HG03060 (cell line): ENCODE data around the gene CORO7.
"Not testable (repeated sequence)": the region's sequence is repeated elsewhere in the genome, so short reads cannot be mapped to it uniquely, and the experiment has no call there.

Experiments
- ATAC-seq: cut with Tn5 transposase; IDR thresholded peaks from one replicate; pipeline ENCODE4 v1.9.1; 2021; ENCODE audit warnings: low read depth, moderate number of reproducible peaks; ENCODE audit not compliant: unreplicated experiment

Gene CORO7

GRCh38 chr16:4358831-4359561 lies 57.4 kb downstream of the CORO7 start:
- ATAC-seq, result no peak

- no peak for ATAC-seq
Measured at GRCh38 chr16:4358236-4358635, 58.2 kb downstream of the CORO7 start.

- no peak for ATAC-seq
Measured at GRCh38 chr16:4356820-4357219, 59.6 kb downstream of the CORO7 start.

GRCh38 chr16:4354512-4355409 lies 61.6 kb downstream of the CORO7 start:
- no peak for ATAC-seq

GRCh38 chr16:4353675-4354074 lies 62.7 kb downstream of the CORO7 start:
- no peak for ATAC-seq

GRCh38 chr16:4352843-4353242 lies 63.6 kb downstream of the CORO7 start:
- no peak for ATAC-seq

DNA sequence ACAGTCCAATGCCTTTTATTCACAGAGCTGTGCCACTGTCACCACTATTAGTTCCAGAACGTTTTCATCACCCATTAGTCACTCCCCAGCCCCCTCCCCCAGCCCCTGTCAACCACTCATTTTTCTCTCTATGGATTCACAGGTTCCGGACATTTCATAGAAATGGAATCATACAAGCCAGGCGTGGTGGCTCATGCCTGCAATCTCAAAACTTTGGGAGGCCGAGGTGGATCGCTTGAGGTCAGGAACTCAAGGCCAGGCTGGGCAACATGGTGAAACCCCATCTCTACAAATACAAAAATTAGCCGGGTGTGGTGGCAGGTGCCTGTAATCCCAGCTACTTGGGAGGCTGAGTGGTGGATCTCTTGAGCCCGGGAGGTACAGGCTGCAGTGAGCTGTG lies 64.5 kb downstream of the CORO7 start:
- ATAC-seq, result no peak

DNA sequence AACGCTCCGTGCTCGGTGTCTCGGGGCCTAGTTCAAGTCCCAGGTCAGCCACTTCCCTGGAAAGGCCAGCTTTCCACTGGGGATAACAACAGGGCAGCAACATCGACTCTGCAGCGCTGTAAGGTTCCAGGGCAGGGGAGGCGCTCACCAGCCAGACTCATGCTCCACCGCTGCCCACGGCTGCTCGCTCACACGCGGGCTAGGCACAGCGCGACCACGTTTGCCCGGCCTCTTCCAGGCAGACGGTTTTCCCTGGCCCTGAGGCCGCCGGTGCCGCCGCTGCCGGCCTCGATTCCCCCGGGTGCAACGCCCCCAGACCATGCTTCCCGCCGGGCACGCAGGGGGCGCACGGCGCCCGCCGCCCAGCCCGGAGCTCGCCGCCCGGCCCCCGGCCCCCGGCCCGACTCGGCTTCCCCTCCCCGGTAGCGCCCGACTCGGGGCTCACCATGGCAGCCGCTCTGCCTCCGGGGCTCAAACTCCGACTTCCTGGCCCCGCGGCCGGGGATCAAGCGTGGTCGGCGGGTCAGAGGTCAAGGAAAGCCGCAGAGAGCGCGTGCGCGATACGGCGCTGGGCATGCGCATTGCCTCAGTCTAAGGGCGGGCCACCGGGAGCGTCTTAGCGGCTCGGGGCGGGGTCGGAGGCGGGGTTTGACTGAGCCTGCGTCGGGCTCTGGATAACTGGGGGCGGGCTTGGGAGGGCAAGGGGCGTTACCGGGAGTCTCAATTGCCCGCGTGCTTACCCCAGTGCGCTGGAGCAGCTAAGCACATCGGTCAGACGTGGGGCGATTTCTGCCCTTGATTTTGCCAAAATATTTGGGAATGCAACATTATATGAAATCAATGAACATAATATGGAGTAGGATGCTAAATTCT lies 65.4 kb downstream of the CORO7 start, which contains the start of gene PAM16:
Gene PAM16, minus strand, starts transcription at position 535 of the 873 bp plus-strand sequence. Its CDS starts 87 bp downstream, at position 448.
- peak; percentile 84 for ATAC-seq

DNA sequence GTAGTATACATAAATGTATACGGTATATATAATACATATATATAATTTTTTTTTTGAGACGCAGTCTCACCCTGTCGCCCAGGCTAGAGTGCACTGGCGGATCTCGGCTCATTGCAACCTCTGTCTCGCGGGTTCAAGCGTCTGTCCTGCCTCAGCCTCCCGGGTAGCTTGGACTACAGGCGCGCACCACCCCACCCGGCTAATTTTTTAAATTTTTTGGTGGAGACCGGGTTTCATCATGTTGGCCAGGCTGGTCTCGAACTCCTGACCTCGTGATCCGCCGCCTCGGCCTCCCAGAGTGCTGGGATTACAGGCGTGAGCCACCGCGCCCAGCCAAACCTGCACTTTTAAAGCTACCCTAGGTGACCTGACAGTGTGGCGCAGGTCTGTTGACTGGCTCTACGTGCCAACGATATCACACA lies 66.0 kb downstream of the CORO7 start:
- ATAC-seq, result no peak

- no peak for ATAC-seq
Measured at GRCh38 chr16:4349332-4349731, 67.1 kb downstream of the CORO7 start.

DNA sequence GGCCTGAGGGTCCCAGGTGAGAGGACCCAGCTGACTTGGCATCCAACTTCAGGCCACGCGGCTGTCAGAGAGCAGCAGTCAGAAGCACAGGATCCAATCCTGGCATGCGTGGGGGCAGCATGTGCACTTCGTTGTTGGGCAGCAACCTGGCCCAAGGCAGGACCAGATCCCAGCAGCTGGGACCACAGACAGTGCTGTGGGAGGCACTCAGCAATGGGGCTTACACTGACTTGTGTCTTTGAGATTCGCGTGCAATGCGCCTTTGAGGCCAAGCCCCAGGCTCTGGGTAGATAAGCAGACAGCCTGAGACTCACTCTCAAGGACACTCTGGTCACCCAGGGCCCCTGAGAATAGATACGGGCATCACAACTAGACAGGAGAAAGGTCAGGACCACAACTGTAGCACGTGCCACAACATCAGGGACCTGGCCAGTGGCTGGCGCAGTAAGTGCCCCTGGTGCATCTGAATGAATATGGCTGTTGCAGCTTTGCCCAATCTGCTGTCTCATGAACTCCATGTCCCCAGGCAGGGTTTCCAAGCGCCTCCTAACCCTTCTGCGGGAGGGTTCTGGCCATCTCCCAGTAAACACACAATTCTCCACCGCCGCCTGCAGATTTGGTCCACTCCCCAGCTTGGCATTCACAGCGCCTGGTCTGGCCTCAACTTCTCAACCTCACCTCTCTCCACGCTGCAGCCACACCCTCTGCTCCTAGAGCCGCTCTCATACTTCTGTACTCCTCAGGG lies 68.5 kb downstream of the CORO7 start:
- no peak for ATAC-seq

GRCh38 chr16:4347010-4347409 lies 69.4 kb downstream of the CORO7 start:
- no peak for ATAC-seq

DNA sequence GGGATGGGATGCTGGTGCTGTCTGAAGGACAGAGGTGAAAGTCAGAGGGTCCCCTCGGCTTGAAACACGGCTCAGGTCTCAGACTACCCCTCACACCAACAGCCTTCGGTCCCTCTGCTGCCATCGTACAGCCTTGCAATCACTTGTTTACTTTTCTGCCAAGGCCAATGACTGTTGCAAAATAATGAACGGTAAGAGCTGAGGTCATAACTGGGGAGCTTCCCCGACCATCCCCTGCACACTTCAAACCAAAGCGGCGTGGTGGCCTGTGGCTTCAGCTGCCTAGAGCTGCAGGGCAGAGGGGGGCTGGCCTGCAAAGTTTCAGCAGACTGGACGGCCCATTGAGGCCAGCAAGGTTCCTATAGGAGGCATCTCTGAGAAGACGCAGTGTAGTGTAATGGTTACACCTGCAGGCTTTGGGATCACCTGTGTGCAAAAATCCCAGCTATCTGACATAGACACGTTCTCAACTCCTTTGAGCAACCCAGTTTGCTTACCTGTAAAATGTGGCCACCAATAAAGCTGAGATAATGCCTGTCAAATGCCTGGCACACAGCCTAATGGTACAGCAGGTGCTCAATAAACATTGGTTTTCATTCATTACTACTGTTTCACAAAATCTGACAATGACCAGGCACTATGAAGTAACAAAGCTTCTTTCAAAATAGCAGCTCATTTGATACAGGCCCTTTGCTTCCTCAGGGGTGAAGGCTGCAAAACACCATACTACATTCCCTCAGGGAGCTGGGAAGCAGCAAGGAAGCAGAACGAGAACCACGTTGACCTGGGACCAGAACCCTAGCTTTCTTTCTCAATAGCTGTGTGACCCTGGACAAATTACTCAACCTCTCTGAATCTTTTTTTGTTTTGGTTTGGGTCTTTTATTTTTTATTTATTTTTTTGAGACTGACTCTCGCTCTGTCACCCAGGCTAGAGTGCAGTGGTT lies 70.3 kb downstream of the CORO7 start:
- no peak for ATAC-seq

GRCh38 chr16:4344983-4345835 lies 71.2 kb downstream of the CORO7 start:
- ATAC-seq, result no peak

GRCh38 chr16:4344300-4344982 lies 72.0 kb downstream of the CORO7 start:
- ATAC-seq, result not testable (repeated sequence)

DNA sequence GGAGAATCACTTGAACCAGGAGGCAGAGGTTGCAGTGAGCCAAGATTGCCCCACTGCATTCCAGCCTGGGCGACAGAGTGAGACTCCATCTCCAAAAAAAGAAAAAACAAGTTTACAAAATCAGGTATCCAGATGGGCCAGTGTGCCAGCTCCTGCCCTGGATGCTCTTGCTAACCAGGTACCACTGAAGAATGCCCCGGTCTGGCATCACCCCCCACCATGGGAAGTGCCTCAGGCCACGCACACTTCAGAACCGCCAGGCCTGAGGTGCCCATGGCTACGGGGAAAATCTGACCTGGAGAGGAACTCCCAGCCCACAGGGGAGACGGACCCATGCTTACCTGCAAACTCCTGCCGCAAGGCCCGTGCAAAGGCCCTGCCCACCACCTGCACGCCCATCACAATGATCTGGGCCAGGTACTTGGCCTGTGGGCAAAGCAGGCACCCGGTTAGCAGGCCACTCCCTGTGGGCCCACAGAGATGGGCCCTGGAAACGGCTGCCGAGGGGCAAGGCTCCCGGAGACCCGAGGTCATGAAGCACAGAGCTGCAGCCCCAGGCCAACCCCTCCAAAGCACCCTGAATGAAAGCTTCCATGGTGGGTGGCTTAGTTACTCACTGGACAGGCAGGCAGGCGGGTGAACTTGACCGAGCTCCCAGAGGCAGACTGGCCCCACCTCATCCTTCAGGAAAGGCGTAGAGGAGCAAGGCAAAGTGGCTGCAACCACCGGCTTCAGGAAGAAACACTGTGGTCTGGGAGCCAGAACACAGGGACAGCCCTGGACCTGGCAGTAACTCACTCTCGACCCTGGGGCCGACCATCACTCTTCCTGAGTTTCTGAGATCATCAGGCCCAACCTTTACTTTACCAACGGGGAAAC lies 73.3 kb downstream of the CORO7 start:
- ATAC-seq, result no peak
